Activated CD8-positive, alpha-beta memory T cell treated with anti-CD3 and anti-CD28 coated beads, Interleukin-2, amount 50 U/mL, for 48 hours (primary cell): ENCODE results near the gene KLF2.
"Not testable (repeated sequence)": the region's sequence is repeated elsewhere in the genome, so short reads cannot be mapped to it uniquely, and the experiment has no call there.

Experiments
- DNase-seq: peaks from one replicate; pipeline ENCODE4 v3.0.0-alpha.2; 2020

KLF2 gene

DNA sequence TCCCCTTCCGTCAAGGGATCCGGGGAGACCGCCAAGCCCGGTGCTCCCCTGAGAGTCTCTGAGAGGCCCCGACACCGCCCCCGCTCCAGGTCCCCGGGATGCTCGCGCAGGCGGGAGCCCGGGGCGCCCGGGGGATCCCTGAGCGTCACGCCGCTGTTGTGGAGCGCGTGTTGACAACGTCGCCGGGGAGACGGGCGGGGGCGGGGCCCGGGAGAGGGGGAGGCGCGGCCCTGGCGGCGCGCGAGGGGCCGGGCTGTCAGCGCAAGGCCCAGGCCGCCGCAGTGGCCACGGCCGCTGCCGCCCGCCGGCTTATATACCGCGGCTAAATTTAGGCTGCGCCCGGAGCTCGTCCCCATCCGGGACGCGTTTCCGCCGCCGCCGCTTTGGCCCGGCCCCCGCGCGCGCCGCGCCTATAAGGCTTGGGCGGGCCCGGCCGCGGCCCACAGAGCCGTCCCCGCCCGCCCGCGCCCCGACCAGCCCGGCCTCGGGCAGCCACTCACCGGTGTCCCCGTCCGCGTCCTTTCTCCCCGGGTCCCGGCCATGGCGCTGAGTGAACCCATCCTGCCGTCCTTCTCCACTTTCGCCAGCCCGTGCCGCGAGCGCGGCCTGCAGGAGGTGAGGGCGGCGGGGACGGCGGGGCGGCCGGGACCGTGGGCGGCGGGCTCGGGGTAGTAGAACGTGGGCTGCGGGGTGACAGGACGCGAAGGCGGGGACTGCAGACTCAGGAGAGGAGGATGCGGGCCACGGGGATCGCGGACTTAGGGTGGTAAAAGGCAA is at the start of gene KLF2:
Gene KLF2, plus strand, starts transcription at position 443 of the 777 bp plus-strand sequence. Its CDS starts 98 bp downstream, at position 541.
- peak; percentile 86 for DNase-seq

DNA sequence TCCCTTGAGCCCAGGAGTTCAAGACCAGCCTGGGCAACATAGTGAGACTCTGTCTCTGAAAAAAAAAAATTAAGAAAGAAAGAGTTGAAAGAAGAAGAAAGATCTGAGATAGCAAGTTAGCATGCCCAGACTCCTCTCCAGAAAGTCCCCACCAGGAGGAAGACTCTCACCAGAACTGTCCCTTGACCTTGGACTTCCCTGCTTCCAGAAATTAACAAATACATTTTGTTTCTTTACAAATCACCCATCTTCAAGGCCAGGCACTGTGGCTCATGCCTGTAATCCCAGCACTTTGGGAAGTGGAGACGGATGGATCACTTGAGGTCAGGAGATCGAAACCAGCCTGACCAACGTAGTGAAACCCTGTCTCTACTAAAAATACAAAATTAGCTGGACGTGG is 44.3 kb upstream of the KLF2 start:
- DNase-seq: no peak

GRCh38 chr19:16281743-16282142 is 42.9 kb upstream of the KLF2 start:
- no peak for DNase-seq

DNA sequence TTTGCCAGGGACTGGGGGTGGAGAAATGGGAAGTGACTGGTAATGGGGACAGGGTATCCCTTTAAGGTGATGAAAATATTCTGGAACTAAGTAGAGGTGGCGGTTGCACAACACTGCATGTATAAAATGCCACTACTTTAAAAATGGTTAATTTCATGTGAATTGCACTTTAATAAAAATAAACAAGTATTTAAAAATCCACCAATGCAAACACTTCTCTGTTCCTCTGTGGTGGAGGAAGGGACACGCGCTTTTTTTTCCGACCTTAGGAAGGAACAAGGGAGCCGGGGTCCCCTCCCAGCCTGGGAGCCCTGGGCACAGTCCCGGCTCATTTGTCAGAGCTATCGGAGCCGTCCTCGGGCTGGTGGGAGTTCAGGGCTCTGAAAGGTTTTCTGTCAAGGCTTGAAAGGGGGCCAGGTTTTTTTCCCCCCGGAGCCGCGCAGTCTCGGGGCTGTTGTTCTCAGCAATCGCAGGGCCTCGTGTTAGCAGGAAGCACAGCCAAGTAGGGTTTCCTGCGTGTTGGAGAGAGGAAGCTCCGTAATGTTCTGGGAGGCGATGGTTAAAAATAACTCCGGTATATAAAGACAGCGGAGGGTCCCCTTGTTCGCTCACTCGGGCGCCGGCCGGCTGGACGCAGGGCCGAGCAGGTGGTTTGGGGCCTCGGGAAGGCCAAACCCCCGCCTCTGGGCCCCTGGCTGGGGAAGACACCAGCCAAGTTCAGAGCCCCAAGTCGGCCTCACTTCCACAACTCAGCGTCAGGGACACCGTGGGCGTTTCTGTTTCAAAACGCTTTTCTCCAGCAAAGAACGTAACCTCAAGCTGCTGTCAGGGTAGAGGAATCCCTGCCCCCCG is 41.2 kb upstream of the KLF2 start:
- DNase-seq: peak; percentile 86

DNA sequence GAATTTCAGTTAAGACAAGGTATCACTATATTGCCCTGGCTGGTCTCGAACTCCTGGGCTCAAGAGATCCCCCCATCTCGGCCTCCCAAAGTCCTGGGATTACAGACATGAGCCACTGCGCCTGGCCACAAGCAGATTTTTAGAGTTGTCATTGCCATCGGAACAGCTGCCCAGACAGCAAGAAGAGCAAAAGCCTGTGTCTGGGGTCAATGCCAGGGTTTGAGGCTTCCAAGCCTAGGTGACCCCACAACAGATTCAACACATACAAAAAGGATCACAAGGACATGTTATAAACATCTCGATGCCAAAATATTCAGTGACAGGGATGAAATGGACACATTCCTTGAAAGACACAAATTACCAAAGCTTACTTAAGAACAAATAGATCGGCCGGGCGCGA is 40.1 kb upstream of the KLF2 start:
- DNase-seq: no peak

GRCh38 chr19:16285079-16285478 is 39.5 kb upstream of the KLF2 start:
- DNase-seq: not testable (repeated sequence)

DNA sequence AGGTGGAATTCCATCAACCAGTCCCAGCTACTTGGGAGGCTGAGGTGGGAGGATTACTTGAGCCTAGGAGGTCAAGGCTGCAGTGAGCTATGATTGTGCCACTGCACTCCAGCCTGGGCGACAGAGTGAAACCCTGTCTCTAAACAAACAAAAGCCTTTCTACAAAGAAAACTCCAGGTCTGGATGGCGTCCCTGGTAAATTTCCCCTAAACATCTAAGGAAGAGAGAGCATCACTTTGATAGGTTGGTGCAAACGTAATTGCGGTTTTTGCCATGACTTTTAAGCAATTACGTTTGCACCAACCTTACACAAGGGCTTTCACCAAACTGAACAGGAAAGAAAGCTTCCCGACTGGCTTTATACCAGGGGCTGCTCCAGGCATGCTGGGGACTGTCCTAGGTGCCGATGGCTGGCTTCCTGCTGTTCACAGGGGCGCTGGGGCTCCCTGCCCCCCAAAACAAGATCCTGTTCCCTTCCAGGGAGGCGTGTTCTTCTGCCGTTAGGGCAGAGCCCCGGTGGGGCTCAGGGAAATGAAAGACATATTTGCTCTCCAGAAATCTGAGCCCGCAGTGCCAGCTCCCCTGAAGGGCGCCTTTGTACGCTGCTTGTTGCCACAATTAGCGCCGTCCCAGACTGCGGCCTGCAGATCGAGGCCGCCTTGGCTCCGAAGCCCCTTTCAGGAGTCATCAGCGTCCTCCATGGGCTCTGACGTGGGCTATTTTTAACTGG is 38.7 kb upstream of the KLF2 start:
- no peak for DNase-seq

- no peak for DNase-seq
Measured at GRCh38 chr19:16288544-16288943, 36.1 kb upstream of the KLF2 start.

- no peak for DNase-seq
Measured at GRCh38 chr19:16289594-16289993, 35.0 kb upstream of the KLF2 start.

DNA sequence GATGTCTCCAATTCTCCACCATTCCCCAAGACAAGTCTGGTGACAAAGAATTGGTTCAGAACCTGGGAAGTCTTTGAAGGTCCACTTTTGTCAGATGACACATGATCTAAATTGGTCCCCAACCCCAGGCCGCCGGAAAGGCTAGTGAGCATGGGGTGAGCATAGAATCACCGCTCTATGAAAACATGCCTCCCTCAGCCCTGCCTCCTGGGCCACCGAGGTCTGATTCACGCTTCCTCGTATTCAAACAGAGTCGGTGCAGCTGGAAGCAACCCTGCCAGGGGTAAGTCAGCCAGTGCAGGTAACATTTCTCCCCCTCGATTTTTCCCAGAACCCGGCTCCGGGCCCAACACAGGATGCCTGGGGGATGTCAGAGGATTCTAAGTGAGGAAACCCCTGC is 33.9 kb upstream of the KLF2 start:
- no peak for DNase-seq

GRCh38 chr19:16293118-16294091 is 31.2 kb upstream of the KLF2 start:
- DNase-seq: no peak

DNA sequence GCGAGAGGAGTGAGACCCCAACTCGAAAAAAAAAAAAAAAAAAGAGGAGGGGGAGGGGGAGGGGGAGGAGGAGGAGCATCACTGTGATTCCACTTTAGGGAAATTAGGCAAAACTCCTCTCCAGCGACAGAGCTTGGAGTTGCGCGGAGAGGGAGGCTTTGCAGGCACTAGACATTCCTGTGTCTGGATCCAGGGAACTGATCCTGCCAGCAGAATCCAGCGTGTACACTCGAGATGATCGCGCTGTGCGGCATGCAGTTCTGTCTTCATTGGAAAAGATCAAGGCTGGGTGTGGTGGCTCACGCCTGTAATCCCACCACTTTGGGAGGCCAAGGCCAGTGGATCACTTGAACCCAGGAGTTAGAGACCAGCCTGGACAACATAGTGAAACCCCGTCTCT is 29.6 kb upstream of the KLF2 start:
- no peak for DNase-seq

- no peak for DNase-seq
Measured at GRCh38 chr19:16296713-16297112, 27.9 kb upstream of the KLF2 start.

DNA sequence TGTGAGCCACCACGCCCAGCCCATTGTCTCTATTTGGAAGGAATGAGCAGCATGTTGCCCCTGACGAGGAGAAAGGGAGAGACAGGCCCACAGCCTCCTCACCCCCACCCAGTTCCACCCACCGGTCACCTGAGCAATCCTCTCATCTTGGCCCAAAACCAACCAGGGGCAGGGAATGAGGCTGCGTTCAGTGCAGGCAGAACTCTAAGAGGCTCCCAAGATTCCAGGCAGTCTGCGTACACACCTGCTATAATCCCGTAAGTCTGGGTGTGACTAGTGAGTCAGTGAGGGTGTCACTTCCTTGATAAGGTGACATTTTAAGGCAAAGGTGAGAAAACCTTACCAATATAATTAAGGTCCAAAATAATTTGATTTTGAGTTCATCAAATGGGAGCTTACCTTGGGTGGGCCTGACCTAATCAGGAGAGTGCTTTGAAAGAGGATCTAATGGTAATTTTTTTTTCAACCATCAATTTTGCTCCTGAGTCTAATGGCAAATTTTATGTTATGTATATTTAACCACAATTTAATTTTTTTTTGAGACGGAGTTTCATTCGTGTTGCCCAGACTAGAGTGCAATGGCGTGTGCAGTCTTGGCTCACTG is 26.9 kb upstream of the KLF2 start:
- no peak for DNase-seq

GRCh38 chr19:16298334-16298733 is 26.3 kb upstream of the KLF2 start:
- no peak for DNase-seq

GRCh38 chr19:16301999-16302694 is 22.5 kb upstream of the KLF2 start:
- no peak for DNase-seq

- no peak for DNase-seq
Measured at GRCh38 chr19:16303755-16304154, 20.9 kb upstream of the KLF2 start.

DNA sequence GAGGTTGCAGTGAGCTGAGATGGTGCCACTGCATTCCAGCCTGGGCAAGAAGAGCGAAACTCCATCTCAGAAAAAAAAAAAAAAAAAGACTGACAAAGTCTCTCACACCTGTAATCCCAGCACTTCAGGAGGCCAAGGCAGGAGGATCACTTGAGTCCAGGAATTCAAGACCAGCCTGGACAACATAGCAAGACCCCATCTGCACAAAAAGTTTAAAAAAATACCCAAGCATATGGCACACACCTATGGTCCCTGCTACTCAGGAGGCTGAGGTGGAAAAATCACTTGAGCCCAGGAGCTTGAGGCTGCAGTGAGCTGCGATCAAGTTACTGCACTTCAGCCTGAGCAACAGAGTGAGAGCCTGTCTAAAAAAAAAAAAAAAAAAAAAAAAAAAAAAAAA is 20.1 kb upstream of the KLF2 start:
- not testable (repeated sequence) for DNase-seq

- not testable (repeated sequence) for DNase-seq
Measured at GRCh38 chr19:16305060-16305459, 19.6 kb upstream of the KLF2 start.

GRCh38 chr19:16306728-16307402 is 17.8 kb upstream of the KLF2 start:
- DNase-seq: no peak

DNA sequence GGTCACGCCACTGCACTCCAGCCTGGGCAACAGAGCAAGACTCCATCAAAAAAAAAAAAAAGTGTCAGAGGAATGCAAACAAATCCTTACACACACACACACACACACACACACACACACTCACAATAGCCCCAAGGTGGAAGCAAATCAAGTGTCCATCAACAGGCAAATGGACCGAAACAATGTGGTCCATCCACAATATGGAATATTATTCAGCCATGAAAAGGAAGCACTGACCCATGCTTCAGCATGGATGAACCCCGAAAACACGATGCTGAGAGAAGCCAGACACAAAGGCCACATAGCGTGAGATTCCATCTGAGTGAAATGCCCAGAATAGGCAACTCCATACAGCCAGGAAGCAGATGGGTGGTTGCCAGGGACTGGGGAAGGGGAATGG is 16.5 kb upstream of the KLF2 start:
- DNase-seq: no peak
